ENCODE results near the gene PAH. TPM values are rescaled to one million over a fixed set of nuclear protein-coding genes. Genes with fewer than 3 reads are reported as not detected.

Gene PAH
- total RNA-seq, 1 experiment from 2014 or later: 0.19 TPM

DNA sequence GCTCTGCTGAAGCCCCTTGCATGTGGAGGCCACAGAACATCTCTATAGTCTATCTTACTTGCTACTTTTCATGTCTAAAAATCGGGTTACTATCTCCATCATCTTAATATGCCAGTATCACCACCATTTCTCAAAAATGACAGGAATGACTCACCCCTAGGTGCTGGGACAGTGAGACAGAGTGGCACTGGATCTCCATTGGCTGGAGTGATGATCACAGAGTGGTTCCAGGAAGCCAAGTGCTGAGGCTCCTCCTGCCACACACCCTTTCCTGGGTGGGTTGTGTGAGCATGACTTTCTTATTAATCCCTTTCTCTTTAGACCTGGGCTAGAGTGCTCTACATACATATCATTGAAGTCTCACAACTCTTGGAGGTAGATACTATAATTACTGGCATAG lies 37.1 kb upstream of the PAH start:
- H3K4me1 ChIP-seq (ENCODE audit: low read length): no peaks in the 10 kb centered on the region
- no peaks in the 10 kb centered on the region for H3K9me3 ChIP-seq (ENCODE audit: low read length)
- H3K79me2 ChIP-seq (ENCODE audit: low read length): no peaks in the 10 kb centered on the region
- H3K9me2 ChIP-seq (replicated peaks; ENCODE audit: insufficient read depth, low read length): no peaks in the 10 kb centered on the region
- H3K27me3 ChIP-seq (ENCODE audit: low read length): no peaks in the 10 kb centered on the region
- H3K4me3 ChIP-seq (ENCODE audit: low read length): no peak overlapping the region
- H2AFZ ChIP-seq (ENCODE audit: low read length): no peak overlapping the region
- no peak overlapping the region for H3K9ac ChIP-seq (ENCODE audit: low read length)
- no peaks in the 10 kb centered on the region for H4K20me1 ChIP-seq (ENCODE audit: insufficient read depth, low read depth, low read length)
- H3K4me2 ChIP-seq (ENCODE audit: low read depth, low read length, poor library complexity, severe bottlenecking): no peak overlapping the region
- H3K36me3 ChIP-seq (ENCODE audit: insufficient read depth, low read length): no peaks in the 10 kb centered on the region
- no peak overlapping the region for H3K27ac ChIP-seq (ENCODE audit: low read length)
- no peak for DNase-seq

DNA sequence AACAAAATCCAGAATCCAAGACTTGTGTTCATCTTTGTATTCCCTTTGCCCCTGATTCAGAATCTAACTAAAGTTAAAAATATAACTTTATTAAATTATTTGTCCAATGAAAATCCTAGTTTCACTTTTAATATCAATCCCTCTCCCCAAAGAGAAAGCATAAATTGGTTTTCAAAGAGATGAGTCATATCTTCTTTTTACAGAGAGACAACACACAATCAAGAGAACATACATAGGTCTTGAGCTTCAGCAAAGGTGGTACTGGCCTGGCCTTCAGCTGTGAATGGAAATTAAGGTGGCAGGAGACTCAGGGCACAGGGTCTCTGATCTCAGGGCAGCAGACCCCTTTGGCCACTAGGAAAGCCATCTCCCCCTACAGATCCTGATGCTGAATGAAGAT lies 36.2 kb upstream of the PAH start:
- Histone ChIP-seq H3K9me2 (replicated peaks; ENCODE audit: insufficient read depth, low read length) (no peaks in the 10 kb centered on the region), H3K27me3 (ENCODE audit: low read length) (no peaks in the 10 kb centered on the region), H3K9me3 (ENCODE audit: low read length) (no peaks in the 10 kb centered on the region), H3K4me3 (ENCODE audit: low read length) (no peak overlapping the region), H2AFZ (ENCODE audit: low read length) (no peak overlapping the region), H3K4me2 (ENCODE audit: low read depth, low read length, poor library complexity, severe bottlenecking) (no peak overlapping the region), H3K79me2 (ENCODE audit: low read length) (no peaks in the 10 kb centered on the region), H3K9ac (ENCODE audit: low read length) (no peak overlapping the region), H4K20me1 (ENCODE audit: insufficient read depth, low read depth, low read length) (no peaks in the 10 kb centered on the region), H3K36me3 (ENCODE audit: insufficient read depth, low read length) (no peaks in the 10 kb centered on the region), H3K27ac (ENCODE audit: low read length) (no peak overlapping the region), H3K4me1 (ENCODE audit: low read length) (no peaks in the 10 kb centered on the region)
- DNase-seq: no peak

DNA sequence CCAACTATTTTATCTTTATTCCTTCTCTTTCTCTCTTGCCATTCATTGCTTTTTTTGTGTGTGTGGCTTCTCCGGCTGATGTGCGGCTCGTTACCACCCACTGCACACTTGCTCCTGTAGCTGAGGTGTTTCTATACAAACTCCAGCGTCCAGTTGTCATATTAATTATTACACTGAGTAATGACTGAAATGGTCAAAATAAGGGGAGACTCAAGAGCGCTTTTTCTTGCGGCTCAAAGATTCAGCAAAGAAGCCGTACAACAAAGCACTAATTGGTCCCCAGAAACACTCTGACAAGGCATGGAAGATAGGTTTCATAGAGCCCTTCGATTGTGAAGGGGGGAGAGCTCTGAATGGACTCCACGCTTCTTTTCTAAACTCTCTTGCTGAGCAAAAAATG lies 34.8 kb upstream of the PAH start:
- Histone ChIP-seq H3K27me3 (ENCODE audit: low read length) (no peaks in the 10 kb centered on the region), H3K9me2 (replicated peaks; ENCODE audit: insufficient read depth, low read length) (no peaks in the 10 kb centered on the region), H3K4me3 (ENCODE audit: low read length) (no peak overlapping the region), H3K9me3 (ENCODE audit: low read length) (no peaks in the 10 kb centered on the region), H3K79me2 (ENCODE audit: low read length) (no peaks in the 10 kb centered on the region), H3K9ac (ENCODE audit: low read length) (no peak overlapping the region), H2AFZ (ENCODE audit: low read length) (no peak overlapping the region), H3K27ac (ENCODE audit: low read length) (no peak overlapping the region), H3K4me2 (ENCODE audit: low read depth, low read length, poor library complexity, severe bottlenecking) (no peak overlapping the region), H3K4me1 (ENCODE audit: low read length) (no peaks in the 10 kb centered on the region), H4K20me1 (ENCODE audit: insufficient read depth, low read depth, low read length) (no peaks in the 10 kb centered on the region), H3K36me3 (ENCODE audit: insufficient read depth, low read length) (no peaks in the 10 kb centered on the region)
- no peak for DNase-seq

DNA sequence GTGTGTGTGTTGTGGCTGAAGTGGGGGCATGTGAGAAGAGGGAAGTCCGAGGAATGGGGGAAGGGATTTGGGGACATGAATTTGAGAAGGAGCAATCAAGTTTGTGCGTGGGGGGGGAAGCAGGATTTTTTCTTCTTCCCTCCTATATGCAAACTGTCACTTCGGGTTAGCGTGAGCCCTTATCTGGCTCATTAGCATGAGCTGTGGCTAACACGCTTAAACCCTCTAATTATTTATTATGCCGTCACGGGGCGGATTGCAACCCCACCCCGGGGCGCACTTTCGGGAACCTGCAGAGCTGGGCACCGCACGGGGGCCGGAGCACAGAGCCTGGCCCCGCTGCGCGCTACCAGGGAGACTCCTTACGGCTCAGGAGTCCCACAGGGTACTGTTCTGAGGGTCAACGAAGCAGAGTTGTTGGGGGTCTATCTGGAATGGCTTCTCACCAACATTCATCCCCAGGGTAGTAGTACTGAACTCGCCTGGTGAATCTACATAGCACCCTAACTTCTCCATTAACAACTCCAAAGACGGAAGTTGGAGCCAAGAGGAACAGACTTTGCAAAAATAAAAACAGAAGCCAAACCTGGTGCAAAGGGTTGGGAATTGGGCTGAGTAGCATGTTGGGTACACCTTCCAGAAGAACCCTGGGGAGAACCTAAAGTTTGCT lies 34.0 kb upstream of the PAH start:
- H3K9ac ChIP-seq (ENCODE audit: low read length): no peak overlapping the region
- H3K9me2 ChIP-seq (replicated peaks; ENCODE audit: insufficient read depth, low read length): no peaks in the 10 kb centered on the region
- no peak overlapping the region for H2AFZ ChIP-seq (ENCODE audit: low read length)
- H3K4me2 ChIP-seq (ENCODE audit: low read depth, low read length, poor library complexity, severe bottlenecking): no peak overlapping the region
- H3K27ac ChIP-seq (ENCODE audit: low read length): no peak overlapping the region
- no peaks in the 10 kb centered on the region for H3K9me3 ChIP-seq (ENCODE audit: low read length)
- DNase-seq: no peak
- H3K79me2 ChIP-seq (ENCODE audit: low read length): no peaks in the 10 kb centered on the region
- H3K36me3 ChIP-seq (ENCODE audit: insufficient read depth, low read length): no peaks in the 10 kb centered on the region
- H3K4me1 ChIP-seq (ENCODE audit: low read length): no peaks in the 10 kb centered on the region
- H4K20me1 ChIP-seq (ENCODE audit: insufficient read depth, low read depth, low read length): no peaks in the 10 kb centered on the region
- H3K27me3 ChIP-seq (ENCODE audit: low read length): no peaks in the 10 kb centered on the region
- no peak overlapping the region for H3K4me3 ChIP-seq (ENCODE audit: low read length)

DNA sequence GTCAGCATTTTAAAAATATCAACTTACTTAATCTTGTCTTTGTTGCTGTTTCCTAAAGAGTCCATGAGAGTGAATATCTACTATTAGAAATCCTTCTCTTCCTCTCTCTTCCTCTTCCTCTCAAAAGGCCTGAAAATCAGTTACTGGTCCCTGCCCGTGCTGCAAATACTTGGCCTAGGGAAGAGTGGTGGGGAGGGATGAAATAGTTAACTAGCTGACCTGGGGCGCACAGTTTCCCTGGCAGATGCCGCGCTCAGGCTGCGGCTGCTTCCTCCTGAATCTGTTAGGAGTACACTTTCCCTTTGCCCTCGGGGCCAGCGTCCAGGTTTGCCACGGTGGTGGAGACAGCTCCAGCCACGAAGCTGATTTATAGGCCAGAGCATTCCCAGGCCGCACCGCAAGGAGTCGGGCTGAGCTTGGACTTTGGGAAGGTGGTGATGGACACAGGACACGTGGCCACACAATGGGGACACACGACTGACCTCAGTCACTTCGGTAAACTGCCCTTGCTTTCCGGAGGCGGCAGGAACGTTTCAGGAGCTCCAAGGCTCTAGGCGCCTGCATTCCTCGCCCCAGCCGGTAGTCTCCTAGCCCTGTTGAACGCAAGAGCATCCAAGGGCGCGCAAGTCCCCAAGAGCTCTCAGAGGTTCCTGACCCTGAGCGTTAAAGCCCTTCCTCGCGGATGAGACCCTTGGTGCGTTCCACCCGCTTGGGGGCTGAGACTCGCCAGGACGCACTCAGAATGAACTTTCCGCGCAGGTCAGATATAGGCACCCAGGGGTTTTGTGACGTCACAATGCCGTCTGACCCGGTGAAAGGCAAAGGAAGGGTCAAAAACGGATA lies 33.3 kb upstream of the PAH start:
- Histone ChIP-seq H3K27ac (ENCODE audit: low read length) (no peak overlapping the region), H3K9me2 (replicated peaks; ENCODE audit: insufficient read depth, low read length) (no peaks in the 10 kb centered on the region), H2AFZ (ENCODE audit: low read length) (no peak overlapping the region), H3K4me1 (ENCODE audit: low read length) (no peaks in the 10 kb centered on the region), H4K20me1 (ENCODE audit: insufficient read depth, low read depth, low read length) (no peaks in the 10 kb centered on the region), H3K27me3 (ENCODE audit: low read length) (no peaks in the 10 kb centered on the region), H3K79me2 (ENCODE audit: low read length) (no peaks in the 10 kb centered on the region), H3K9me3 (ENCODE audit: low read length) (no peaks in the 10 kb centered on the region), H3K36me3 (ENCODE audit: insufficient read depth, low read length) (no peaks in the 10 kb centered on the region), H3K4me2 (ENCODE audit: low read depth, low read length, poor library complexity, severe bottlenecking) (no peak overlapping the region), H3K4me3 (ENCODE audit: low read length) (no peak overlapping the region), H3K9ac (ENCODE audit: low read length) (no peak overlapping the region)
- no peak for DNase-seq

DNA sequence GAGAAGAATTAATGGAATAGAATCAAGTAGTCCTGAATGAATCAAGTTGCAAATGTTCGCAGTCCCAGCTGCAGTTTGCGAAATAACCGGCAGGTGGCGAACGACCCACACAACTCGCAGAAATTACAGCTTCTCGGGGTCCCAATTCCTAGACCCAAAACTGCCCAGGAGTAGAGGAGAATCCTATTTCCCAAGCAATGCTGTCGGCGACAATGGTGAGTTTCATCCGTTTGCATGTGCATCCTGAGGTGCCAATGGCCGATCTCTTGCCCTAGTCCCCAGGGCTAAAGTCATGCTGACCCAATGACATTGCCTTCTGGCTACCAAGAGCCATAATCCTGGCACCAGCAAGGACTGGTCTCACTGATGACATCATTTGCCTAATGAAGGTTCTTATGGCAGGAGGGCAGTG lies 31.9 kb upstream of the PAH start:
- Histone ChIP-seq H4K20me1 (ENCODE audit: insufficient read depth, low read depth, low read length) (no peaks in the 10 kb centered on the region), H3K27me3 (ENCODE audit: low read length) (no peaks in the 10 kb centered on the region), H2AFZ (ENCODE audit: low read length) (no peak overlapping the region), H3K9me3 (ENCODE audit: low read length) (no peaks in the 10 kb centered on the region), H3K4me1 (ENCODE audit: low read length) (no peaks in the 10 kb centered on the region), H3K36me3 (ENCODE audit: insufficient read depth, low read length) (no peaks in the 10 kb centered on the region), H3K79me2 (ENCODE audit: low read length) (no peaks in the 10 kb centered on the region), H3K27ac (ENCODE audit: low read length) (no peak overlapping the region), H3K4me2 (ENCODE audit: low read depth, low read length, poor library complexity, severe bottlenecking) (no peak overlapping the region), H3K9ac (ENCODE audit: low read length) (no peak overlapping the region), H3K9me2 (replicated peaks; ENCODE audit: insufficient read depth, low read length) (no peaks in the 10 kb centered on the region), H3K4me3 (ENCODE audit: low read length) (no peak overlapping the region)
- DNase-seq: peak; percentile 77

DNA sequence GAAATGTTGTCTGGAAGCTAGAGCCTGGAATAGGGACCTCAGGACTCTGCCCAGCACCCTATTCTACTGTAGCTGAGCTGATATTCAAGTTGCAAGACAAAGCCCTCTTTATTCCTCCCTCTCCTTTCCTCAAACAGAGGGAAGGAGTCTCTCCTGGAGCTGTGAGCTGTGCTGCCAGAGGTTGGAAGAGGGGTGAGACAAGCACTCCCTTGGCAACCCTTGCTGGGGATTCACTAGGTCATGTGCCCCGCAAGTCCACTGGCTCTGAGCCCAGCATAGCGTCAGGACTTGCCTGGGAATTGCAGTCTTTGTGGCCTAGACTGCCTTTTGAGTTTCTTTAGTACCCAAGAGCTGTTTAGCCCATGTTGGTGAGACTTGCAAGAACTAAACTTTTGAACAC lies 29.0 kb upstream of the PAH start:
- Histone ChIP-seq H4K20me1 (ENCODE audit: insufficient read depth, low read depth, low read length) (no peaks in the 10 kb centered on the region), H3K79me2 (ENCODE audit: low read length) (no peaks in the 10 kb centered on the region), H3K4me1 (ENCODE audit: low read length) (no peaks in the 10 kb centered on the region), H3K9me3 (ENCODE audit: low read length) (no peaks in the 10 kb centered on the region), H2AFZ (ENCODE audit: low read length) (no peak overlapping the region), H3K4me3 (ENCODE audit: low read length) (no peak overlapping the region), H3K4me2 (ENCODE audit: low read depth, low read length, poor library complexity, severe bottlenecking) (no peak overlapping the region), H3K9me2 (replicated peaks; ENCODE audit: insufficient read depth, low read length) (no peaks in the 10 kb centered on the region), H3K9ac (ENCODE audit: low read length) (no peak overlapping the region), H3K27ac (ENCODE audit: low read length) (no peak overlapping the region), H3K36me3 (ENCODE audit: insufficient read depth, low read length) (no peaks in the 10 kb centered on the region), H3K27me3 (ENCODE audit: low read length) (no peaks in the 10 kb centered on the region)
- no peak for DNase-seq

DNA sequence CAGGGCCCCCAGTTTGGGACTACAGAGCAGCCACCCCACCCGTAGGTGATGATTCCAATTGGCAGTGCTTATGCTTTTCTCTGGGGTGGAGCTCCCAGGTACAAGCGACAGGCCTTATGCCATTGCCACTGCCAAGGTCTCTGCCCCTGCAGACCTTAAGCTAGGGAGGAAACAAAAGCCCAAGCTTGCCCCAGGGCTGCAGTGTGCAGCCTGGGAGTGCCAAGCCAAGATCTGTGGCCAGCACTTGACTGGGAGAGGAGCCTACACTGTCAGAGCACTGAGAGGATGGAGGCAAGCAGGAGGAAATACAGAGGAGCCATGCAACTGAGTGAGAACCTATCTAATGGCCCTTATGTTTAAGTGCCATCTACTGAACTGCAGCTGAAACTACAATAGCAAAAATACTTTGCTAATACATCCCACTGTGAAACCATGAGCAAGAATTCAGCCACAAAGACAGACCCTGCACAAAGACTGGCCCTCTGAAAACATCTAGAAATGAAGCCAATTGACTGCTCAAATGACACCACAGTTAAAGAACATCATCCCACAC lies 22.7 kb upstream of the PAH start:
- H3K9ac ChIP-seq (ENCODE audit: low read length): no peak overlapping the region
- H4K20me1 ChIP-seq (ENCODE audit: insufficient read depth, low read depth, low read length): no peaks in the 10 kb centered on the region
- no peaks in the 10 kb centered on the region for H3K9me2 ChIP-seq (replicated peaks; ENCODE audit: insufficient read depth, low read length)
- H3K4me3 ChIP-seq (ENCODE audit: low read length): no peak overlapping the region
- H3K79me2 ChIP-seq (ENCODE audit: low read length): no peaks in the 10 kb centered on the region
- H3K9me3 ChIP-seq (ENCODE audit: low read length): no peaks in the 10 kb centered on the region
- no peak overlapping the region for H2AFZ ChIP-seq (ENCODE audit: low read length)
- H3K4me1 ChIP-seq (ENCODE audit: low read length): no peaks in the 10 kb centered on the region
- no peak overlapping the region for H3K4me2 ChIP-seq (ENCODE audit: low read depth, low read length, poor library complexity, severe bottlenecking)
- no peaks in the 10 kb centered on the region for H3K27me3 ChIP-seq (ENCODE audit: low read length)
- no peak overlapping the region for H3K27ac ChIP-seq (ENCODE audit: low read length)
- DNase-seq: peak; percentile 48
- H3K36me3 ChIP-seq (ENCODE audit: insufficient read depth, low read length): no peaks in the 10 kb centered on the region

Data from Karpas-422 (cell line).